ENCODE results near the gene BROX.

BROX gene

GRCh38 chr1:222716393-222716792 is 4.0 kb downstream of the BROX start:
- 100% methylated on average over 2 of the region's 2 CpGs for WGBS
- Histone ChIP-seq H3K4me1 (ENCODE audit: control insufficient read depth, insufficient read depth, low read depth, low read length) (peaks cover 2% of the 10 kb centered on the region), H3K27me3 (ENCODE audit: control insufficient read depth in 1 of 2, insufficient read depth in 1 of 2, low read length in 2 of 2) (no peaks in the 10 kb centered on the region), H2AFZ (ENCODE audit: low read depth, low read length) (no peak overlapping the region), H3K9me3 (ENCODE audit: control insufficient read depth, low read length) (no peaks in the 10 kb centered on the region), H3K27ac (ENCODE audit: low read length, poor library complexity, severe bottlenecking) (no peak overlapping the region), H3K18ac (ENCODE audit: low read depth in 1 of 2, low read length in 2 of 2) (no peak overlapping the region), H2BK120ac (ENCODE audit: low read depth, low read length) (no peak overlapping the region), H2BK15ac (ENCODE audit: low read depth, poor library complexity, severe bottlenecking) (no peak overlapping the region), H3K4ac (ENCODE audit: low read depth in 1 of 2, low read length in 2 of 2) (no peak overlapping the region), H2AK5ac (ENCODE audit: low read length, severe bottlenecking) (no peak overlapping the region), H3K14ac (ENCODE audit: low read length in 2 of 2) (no peak overlapping the region), H3K36me3 (ENCODE audit: control insufficient read depth in 1 of 2, insufficient read depth in 2 of 2, low read depth in 1 of 2, low read length in 2 of 2) (peaks cover 4 to 64% of the 10 kb centered on the region in 2 experiments), H3K9ac (ENCODE audit: low read length) (no peak overlapping the region), H4K8ac (ENCODE audit: low read length) (no peak overlapping the region), H3K4me2 (ENCODE audit: low read length, poor library complexity, severe bottlenecking) (no peak overlapping the region), H2BK12ac (ENCODE audit: low read length in 2 of 2) (no peak overlapping the region), H3K23ac (ENCODE audit: low read length in 2 of 2) (no peak overlapping the region), H2BK5ac (ENCODE audit: low read depth, low read length, poor library complexity, severe bottlenecking) (no peak overlapping the region), H3K4me3 (ENCODE audit: insufficient read depth in 1 of 2, low read depth in 1 of 2, low read length in 2 of 2) (no peak overlapping the region), H4K91ac (ENCODE audit: low read length) (no peak overlapping the region), H3K79me1 (replicated peaks; ENCODE audit: low read length, poor library complexity, severe bottlenecking) (peaks cover 7% of the 10 kb centered on the region)
- no peak for DNase-seq

DNA sequence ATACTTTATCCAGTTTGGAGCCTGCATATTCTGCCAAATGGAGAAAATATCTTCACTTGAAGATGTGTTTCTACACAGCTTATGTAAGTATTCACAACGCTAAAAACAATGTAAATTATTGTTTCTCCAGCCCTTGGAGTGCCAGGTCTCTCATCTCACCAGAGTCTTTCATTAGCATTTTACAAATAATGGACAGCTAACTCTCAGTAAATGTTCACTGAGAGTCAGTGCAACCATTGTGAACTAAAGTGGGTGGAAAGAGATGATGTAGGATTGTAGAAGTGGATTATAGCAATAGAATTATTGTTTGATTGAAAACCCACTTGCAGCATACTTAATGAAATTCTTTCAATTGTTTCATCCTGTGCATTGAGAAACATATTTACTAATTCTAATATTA is 16.4 kb downstream of the BROX start:
- no peak for DNase-seq
- Histone ChIP-seq H3K4ac (ENCODE audit: low read depth in 1 of 2, low read length in 2 of 2) (no peak overlapping the region), H2AK5ac (ENCODE audit: low read length, severe bottlenecking) (no peak overlapping the region), H3K27ac (ENCODE audit: low read length, poor library complexity, severe bottlenecking) (no peak overlapping the region), H2BK12ac (ENCODE audit: low read length in 2 of 2) (no peak overlapping the region), H3K14ac (ENCODE audit: low read length in 2 of 2) (no peak overlapping the region), H3K79me1 (replicated peaks; ENCODE audit: low read length, poor library complexity, severe bottlenecking) (peaks cover 5% of the 10 kb centered on the region), H3K9me3 (ENCODE audit: control insufficient read depth, low read length) (no peaks in the 10 kb centered on the region), H3K36me3 (ENCODE audit: control insufficient read depth in 1 of 2, insufficient read depth in 2 of 2, low read depth in 1 of 2, low read length in 2 of 2) (peaks cover 18 to 98% of the 10 kb centered on the region in 2 experiments), H2BK5ac (ENCODE audit: low read depth, low read length, poor library complexity, severe bottlenecking) (no peak overlapping the region), H2AFZ (ENCODE audit: low read depth, low read length) (no peak overlapping the region), H2BK15ac (ENCODE audit: low read depth, poor library complexity, severe bottlenecking) (no peak overlapping the region), H3K9ac (ENCODE audit: low read length) (no peak overlapping the region), H2BK120ac (ENCODE audit: low read depth, low read length) (no peak overlapping the region), H3K4me1 (ENCODE audit: control insufficient read depth, insufficient read depth, low read depth, low read length) (no peaks in the 10 kb centered on the region), H3K4me2 (ENCODE audit: low read length, poor library complexity, severe bottlenecking) (no peak overlapping the region), H4K91ac (ENCODE audit: low read length) (no peak overlapping the region), H3K23ac (ENCODE audit: low read length in 2 of 2) (no peak overlapping the region), H3K27me3 (ENCODE audit: control insufficient read depth in 1 of 2, insufficient read depth in 1 of 2, low read length in 2 of 2) (no peaks in the 10 kb centered on the region), H4K8ac (ENCODE audit: low read length) (no peak overlapping the region), H3K4me3 (ENCODE audit: insufficient read depth in 1 of 2, low read depth in 1 of 2, low read length in 2 of 2) (no peak overlapping the region), H3K18ac (ENCODE audit: low read depth in 1 of 2, low read length in 2 of 2) (no peak overlapping the region)
- 100% methylated on average over 1 of the region's 1 CpG for WGBS

GRCh38 chr1:222730866-222731265 is 18.5 kb downstream of the BROX start:
- H2AFZ ChIP-seq (ENCODE audit: low read depth, low read length), result no peak overlapping the region
- no peaks in the 10 kb centered on the region for H3K9me3 ChIP-seq (ENCODE audit: control insufficient read depth, low read length)
- no peak overlapping the region for H2BK15ac ChIP-seq (ENCODE audit: low read depth, poor library complexity, severe bottlenecking)
- H3K4me3 ChIP-seq (ENCODE audit: insufficient read depth in 1 of 2, low read depth in 1 of 2, low read length in 2 of 2), result no peak overlapping the region
- H3K79me1 ChIP-seq (replicated peaks; ENCODE audit: low read length, poor library complexity, severe bottlenecking), result peaks cover 2% of the 10 kb centered on the region
- no peak overlapping the region for H3K23ac ChIP-seq (ENCODE audit: low read length in 2 of 2)
- no peaks in the 10 kb centered on the region for H3K4me1 ChIP-seq (ENCODE audit: control insufficient read depth, insufficient read depth, low read depth, low read length)
- no peak for DNase-seq
- no peak overlapping the region for H2BK5ac ChIP-seq (ENCODE audit: low read depth, low read length, poor library complexity, severe bottlenecking)
- no peak overlapping the region for H4K8ac ChIP-seq (ENCODE audit: low read length)
- H4K91ac ChIP-seq (ENCODE audit: low read length), result no peak overlapping the region
- no peak overlapping the region for H3K18ac ChIP-seq (ENCODE audit: low read depth in 1 of 2, low read length in 2 of 2)
- no peak overlapping the region for H2BK120ac ChIP-seq (ENCODE audit: low read depth, low read length)
- no peak overlapping the region for H3K4me2 ChIP-seq (ENCODE audit: low read length, poor library complexity, severe bottlenecking)
- H3K27ac ChIP-seq (ENCODE audit: low read length, poor library complexity, severe bottlenecking), result no peak overlapping the region
- no peak overlapping the region for H3K9ac ChIP-seq (ENCODE audit: low read length)
- H2AK5ac ChIP-seq (ENCODE audit: low read length, severe bottlenecking), result no peak overlapping the region
- H3K36me3 ChIP-seq (ENCODE audit: control insufficient read depth in 1 of 2, insufficient read depth in 2 of 2, low read depth in 1 of 2, low read length in 2 of 2), result peaks cover 16 to 99% of the 10 kb centered on the region in 2 experiments
- no peak overlapping the region for H2BK12ac ChIP-seq (ENCODE audit: low read length in 2 of 2)
- no peaks in the 10 kb centered on the region for H3K27me3 ChIP-seq (ENCODE audit: control insufficient read depth in 1 of 2, insufficient read depth in 1 of 2, low read length in 2 of 2)
- H3K4ac ChIP-seq (ENCODE audit: low read depth in 1 of 2, low read length in 2 of 2), result no peak overlapping the region
- no peak overlapping the region for H3K14ac ChIP-seq (ENCODE audit: low read length in 2 of 2)
- WGBS, result 98% methylated on average over 1 of the region's 1 CpG

- H4K8ac ChIP-seq (ENCODE audit: low read length), result no peak overlapping the region
- H2BK15ac ChIP-seq (ENCODE audit: low read depth, poor library complexity, severe bottlenecking), result no peak overlapping the region
- H3K18ac ChIP-seq (ENCODE audit: low read depth in 1 of 2, low read length in 2 of 2), result no peak overlapping the region
- no peak overlapping the region for H2BK120ac ChIP-seq (ENCODE audit: low read depth, low read length)
- no peak overlapping the region for H3K4me3 ChIP-seq (ENCODE audit: insufficient read depth in 1 of 2, low read depth in 1 of 2, low read length in 2 of 2)
- no peak overlapping the region for H3K9ac ChIP-seq (ENCODE audit: low read length)
- H3K23ac ChIP-seq (ENCODE audit: low read length in 2 of 2), result no peak overlapping the region
- no peaks in the 10 kb centered on the region for H3K27me3 ChIP-seq (ENCODE audit: control insufficient read depth in 1 of 2, insufficient read depth in 1 of 2, low read length in 2 of 2)
- H2BK5ac ChIP-seq (ENCODE audit: low read depth, low read length, poor library complexity, severe bottlenecking), result no peak overlapping the region
- no peak overlapping the region for H3K4me2 ChIP-seq (ENCODE audit: low read length, poor library complexity, severe bottlenecking)
- peaks cover 2% of the 10 kb centered on the region for H3K79me1 ChIP-seq (replicated peaks; ENCODE audit: low read length, poor library complexity, severe bottlenecking)
- peaks cover 14 to 91% of the 10 kb centered on the region in 2 experiments for H3K36me3 ChIP-seq (ENCODE audit: control insufficient read depth in 1 of 2, insufficient read depth in 2 of 2, low read depth in 1 of 2, low read length in 2 of 2)
- no peak overlapping the region for H3K14ac ChIP-seq (ENCODE audit: low read length in 2 of 2)
- H3K9me3 ChIP-seq (ENCODE audit: control insufficient read depth, low read length), result no peaks in the 10 kb centered on the region
- WGBS, result 100% methylated on average over 1 of the region's 3 CpGs
- no peak overlapping the region for H3K27ac ChIP-seq (ENCODE audit: low read length, poor library complexity, severe bottlenecking)
- H3K4me1 ChIP-seq (ENCODE audit: control insufficient read depth, insufficient read depth, low read depth, low read length), result peaks cover 6% of the 10 kb centered on the region
- no peak overlapping the region for H2AK5ac ChIP-seq (ENCODE audit: low read length, severe bottlenecking)
- DNase-seq, result no peak
- H2BK12ac ChIP-seq (ENCODE audit: low read length in 2 of 2), result no peak overlapping the region
- H4K91ac ChIP-seq (ENCODE audit: low read length), result no peak overlapping the region
- no peak overlapping the region for H2AFZ ChIP-seq (ENCODE audit: low read depth, low read length)
- no peak overlapping the region for H3K4ac ChIP-seq (ENCODE audit: low read depth in 1 of 2, low read length in 2 of 2)
These were observed 20.1 kb downstream of the BROX start for GRCh38 chr1:222732216-222733159.

All from mesenchymal stem cell (in vitro differentiated cells and primary cell).